OCI-LY7 (cell line): Measurements from ENCODE around the gene COPS8.

ENCODE experiments used
- CTCF ChIP-seq: fragments of 200-600 bp; sonication (generic); conservative IDR thresholded peaks from 2 replicates; pipeline ENCODE4 v1.5.1; 2014; ENCODE audit warnings: mild to moderate bottlenecking, antibody characterized with exemption, low read length, moderate library complexity, mixed read lengths
- EZH2phosphoT487 ChIP-seq: fragments of 200-600 bp; sonication (generic); IDR thresholded peaks from 2 replicates; pipeline ENCODE4 v1.6.1; 2018; ENCODE audit warnings: low read depth, borderline replicate concordance, mild to moderate bottlenecking, mixed run types, antibody characterized with exemption, low read length, moderate library complexity, mixed read lengths

GRCh38 chr2:237097326-237097910 lies 11.7 kb downstream of the COPS8 start:
- TF ChIP-seq CTCF (no peak), EZH2phosphoT487 (no peak)
